Small intestine (tissue), 7 donors: Measurements from ENCODE around the gene PADI6. TPM values are rescaled to one million over a fixed set of nuclear protein-coding genes. Genes with fewer than 3 reads are reported as not detected.

Experiments
- DNase-seq, 2 donors: peaks; one replicate each; pipeline versions ENCODE4 v3.0.0 to v3.0.0-alpha.2; 2013
- FAIRE-seq: peaks from 2 replicates; lab custom pipeline; 2012; peaks lifted over from hg19 to GRCh38; lab: Jason Lieb, UNC
- H3K27ac ChIP-seq, 3 donors: one replicate each; pipeline ENCODE4 v1.5.1; 2013; ENCODE audit warnings: low read length in 2 of 3, mild to moderate bottlenecking in 2 of 3, control low read depth in 1 of 3, inconsistent platforms in 1 of 3, low read depth in 1 of 3, moderate library complexity in 1 of 3
- H3K27me3 ChIP-seq, 3 donors: one replicate each; pipeline ENCODE4 v1.6.1; 2013; ENCODE audit warnings: low read length in 3 of 3, inconsistent platforms in 1 of 3; ENCODE audit not compliant: control insufficient read depth in 3 of 3, insufficient read depth in 3 of 3
- H3K36me3 ChIP-seq, 3 donors: one replicate each; pipeline ENCODE4 v1.6.1; 2013; ENCODE audit warnings: low read length in 3 of 3, inconsistent platforms in 1 of 3, low read depth in 1 of 3, mild to moderate bottlenecking in 1 of 3, moderate library complexity in 1 of 3; ENCODE audit not compliant: control insufficient read depth in 3 of 3, insufficient read depth in 2 of 3
- H3K4me1 ChIP-seq, 3 donors: one replicate each; pipeline ENCODE4 v1.6.1; 2013; ENCODE audit warnings: low read length in 2 of 3, inconsistent platforms in 1 of 3, low read depth in 1 of 3, mild to moderate bottlenecking in 1 of 3, moderate library complexity in 1 of 3; ENCODE audit not compliant: control insufficient read depth in 3 of 3, insufficient read depth in 2 of 3
- H3K4me3 ChIP-seq, 3 donors: one replicate each; pipeline ENCODE4 v1.5.1; 2013; ENCODE audit warnings: low read length in 3 of 3, control low read depth in 1 of 3, inconsistent platforms in 1 of 3, low read depth in 1 of 3, mild to moderate bottlenecking in 1 of 3, moderate library complexity in 1 of 3
- H3K9me3 ChIP-seq, 2 donors: one replicate each; pipeline ENCODE4 v1.6.1; 2013; ENCODE audit warnings: low read depth in 1 of 2, low read length in 1 of 2; ENCODE audit not compliant: control insufficient read depth in 2 of 2, insufficient read depth in 1 of 2
- WGBS, 3 donors: extraction: QIAGEN DNeasy Blood & Tissue Kit; methylation state at CpG; one replicate each; pipeline ENCODE4 v1.1.7; 2013; 5-methylcytosine and 5-hydroxymethylcytosine counted together
- polyA plus RNA-seq, 4 donors: library from polyadenylated mRNA; stranded (reverse) in 3 of 4; unstranded in 1 of 4; fragments of 200-250 nt in 3 of 4; fragments of 120-200 nt in 1 of 4; gene quantifications; one replicate each; pipeline versions ENCODE4 v1.2.1 to v1.2.3, GENCODE V29; 2013
- donor health status: healthy with polysubstance abuse.
- donor health status: control.
- donor health status: control.
- donor health status: Bipolar disorder and iron deficiency.
- donor health status: healthy.

The PADI6 gene
- polyA plus RNA-seq, 4 donors: not detected

GRCh38 chr1:17447501-17447992 lies 75.6 kb downstream of the PADI6 start:
- 81 to 85% (median 85%) methylated on average over 12 of the region's 12 CpGs for WGBS, 3 donors
- Histone ChIP-seq H3K4me1 (no peaks in the 10 kb centered on the region), H3K9me3 (no peaks in the 10 kb centered on the region), H3K27ac (no peak overlapping the region), H3K36me3 (no peaks in the 10 kb centered on the region), H3K27me3 (peaks cover 0 to 2% (median 0%) of the 10 kb centered on the region in 3 donors), H3K4me3 (no peak overlapping the region)
- no peak for FAIRE-seq
- no peak for DNase-seq

Other genes with a start within 250 kb of the PADI6 start
- under 1 TPM in 3 of 4 donors, not detected in 1; 0.01 to 0.27 (median 0.10) TPM for gene PADI1, start 167.1 kb upstream of the PADI6 start, polyA plus RNA-seq
- under 1 TPM in 2 of 4 donors, not detected in 2; 0.01 to 0.04 TPM for gene PADI3, start 123.1 kb upstream of the PADI6 start, polyA plus RNA-seq
- under 1 TPM in 2 of 4 donors, not detected in 2; 0.03 to 0.24 TPM for gene PADI4, start 64.0 kb upstream of the PADI6 start, polyA plus RNA-seq
- 10 to 100 TPM; 11.2 to 65.6 (median 29.6) TPM for gene RCC2, start 67.5 kb downstream of the PADI6 start, polyA plus RNA-seq
- gene ARHGEF10L, start 167.5 kb downstream of the PADI6 start, polyA plus RNA-seq: 100 to 1,000 TPM in 1 of 4 donors, 10 to 100 TPM in 1, 1 to 10 TPM in 2; 5.6 to 120 (median 35.0) TPM